Astrocyte (in vitro differentiated cells and primary cell): Measurements from ENCODE around the gene TNIP1.

Source experiments
- CTCF ChIP-seq: IDR thresholded peaks from 2 replicates; pipeline ENCODE4 v1.5.1; 2011; ENCODE audit warnings: low read depth, mild to moderate bottlenecking, inconsistent platforms, low read length, moderate library complexity; ENCODE audit not compliant: insufficient read depth
- EZH2 ChIP-seq: IDR thresholded peaks from 2 replicates; pipeline ENCODE4 v1.6.1; 2012; ENCODE audit warnings: mild to moderate bottlenecking, low read length, inconsistent platforms; ENCODE audit not compliant: insufficient read depth

- TF ChIP-seq CTCF (no peak), EZH2 (no peak)
Observed at GRCh38 chr5:151107084-151107483, 26.2 kb upstream of the TNIP1 start.
